Measurements from ENCODE around the gene CYGB.

CYGB gene

DNA sequence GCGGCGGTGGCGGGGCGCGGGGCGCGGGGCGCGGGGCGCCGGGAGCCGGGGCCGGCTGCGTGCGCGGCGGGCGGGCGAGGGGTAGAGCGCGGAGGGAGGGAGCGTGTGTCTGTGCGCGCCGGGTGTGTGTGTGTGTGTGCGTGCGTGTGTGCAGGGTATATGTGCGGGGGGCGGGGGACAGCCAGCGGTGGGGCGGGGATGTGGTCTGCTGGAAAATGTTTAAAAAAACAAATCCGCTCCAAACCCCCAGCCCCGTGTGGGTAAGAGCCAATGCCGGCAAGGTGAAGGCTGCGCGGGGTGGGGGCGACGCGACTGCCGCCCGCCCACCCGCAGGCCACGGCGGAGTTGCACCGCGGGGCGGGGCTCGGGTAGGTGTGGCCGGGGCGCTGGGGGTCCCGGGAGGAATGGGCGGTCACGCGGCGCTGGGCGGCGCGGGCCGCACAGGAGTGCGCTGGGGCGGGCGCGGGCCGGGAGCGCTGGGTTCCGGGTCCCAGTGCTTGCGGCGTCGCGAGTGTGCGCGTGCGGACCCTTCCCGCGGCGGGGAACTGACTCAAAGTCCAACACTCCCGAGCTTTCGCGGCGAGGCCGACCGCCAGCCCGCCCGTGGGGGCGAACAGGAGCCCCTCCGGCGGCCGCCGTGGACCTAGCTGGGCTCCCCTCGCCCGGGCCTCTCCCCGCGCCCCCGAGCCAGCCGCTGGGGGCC is at the start of gene CYGB:
CYGB (minus strand) TSS at position 132 of the 703 bp plus-strand sequence. CDS start 167 bp downstream, outside the sequence.
- DNase-seq (ENCODE audit: low read depth in 2 of 2), result no peak

DNA sequence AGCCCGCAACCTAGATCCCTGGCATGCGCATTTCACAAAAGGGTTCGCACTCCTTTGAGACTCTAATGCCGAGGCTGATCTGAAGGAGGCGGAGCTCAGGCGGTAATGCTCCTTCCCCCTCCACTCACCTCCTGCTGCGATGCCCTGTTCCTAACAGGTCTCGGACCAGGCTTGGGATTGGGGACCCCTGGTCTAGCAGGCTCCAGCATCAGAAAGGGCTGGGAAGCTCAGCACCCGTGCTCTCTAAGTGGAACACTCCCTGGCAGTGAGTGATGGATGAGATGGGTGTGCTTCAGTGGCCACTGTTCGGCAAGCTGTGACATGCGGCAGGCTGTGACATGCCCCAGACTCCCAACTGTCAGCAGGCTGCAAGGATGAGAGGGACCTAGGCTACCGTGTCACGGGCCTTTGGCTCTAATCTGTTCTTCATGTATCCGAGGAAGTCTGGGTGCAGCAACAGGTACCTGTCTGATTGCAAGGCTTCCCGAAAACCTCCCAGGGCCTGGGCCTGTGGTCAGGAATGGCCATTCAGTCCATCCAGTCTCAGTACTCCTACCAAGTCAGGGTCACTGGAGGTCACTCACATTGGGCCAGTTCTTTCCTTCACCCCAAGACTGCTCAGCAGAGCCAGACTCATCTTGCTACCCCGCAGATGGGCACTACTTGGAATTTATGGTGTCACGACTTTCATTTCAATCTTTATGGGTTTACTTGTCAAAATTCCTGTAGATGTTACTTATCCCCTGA is 49.4 kb upstream of the CYGB start:
- DNase-seq (ENCODE audit: low read depth in 2 of 2), result no peak

DNA sequence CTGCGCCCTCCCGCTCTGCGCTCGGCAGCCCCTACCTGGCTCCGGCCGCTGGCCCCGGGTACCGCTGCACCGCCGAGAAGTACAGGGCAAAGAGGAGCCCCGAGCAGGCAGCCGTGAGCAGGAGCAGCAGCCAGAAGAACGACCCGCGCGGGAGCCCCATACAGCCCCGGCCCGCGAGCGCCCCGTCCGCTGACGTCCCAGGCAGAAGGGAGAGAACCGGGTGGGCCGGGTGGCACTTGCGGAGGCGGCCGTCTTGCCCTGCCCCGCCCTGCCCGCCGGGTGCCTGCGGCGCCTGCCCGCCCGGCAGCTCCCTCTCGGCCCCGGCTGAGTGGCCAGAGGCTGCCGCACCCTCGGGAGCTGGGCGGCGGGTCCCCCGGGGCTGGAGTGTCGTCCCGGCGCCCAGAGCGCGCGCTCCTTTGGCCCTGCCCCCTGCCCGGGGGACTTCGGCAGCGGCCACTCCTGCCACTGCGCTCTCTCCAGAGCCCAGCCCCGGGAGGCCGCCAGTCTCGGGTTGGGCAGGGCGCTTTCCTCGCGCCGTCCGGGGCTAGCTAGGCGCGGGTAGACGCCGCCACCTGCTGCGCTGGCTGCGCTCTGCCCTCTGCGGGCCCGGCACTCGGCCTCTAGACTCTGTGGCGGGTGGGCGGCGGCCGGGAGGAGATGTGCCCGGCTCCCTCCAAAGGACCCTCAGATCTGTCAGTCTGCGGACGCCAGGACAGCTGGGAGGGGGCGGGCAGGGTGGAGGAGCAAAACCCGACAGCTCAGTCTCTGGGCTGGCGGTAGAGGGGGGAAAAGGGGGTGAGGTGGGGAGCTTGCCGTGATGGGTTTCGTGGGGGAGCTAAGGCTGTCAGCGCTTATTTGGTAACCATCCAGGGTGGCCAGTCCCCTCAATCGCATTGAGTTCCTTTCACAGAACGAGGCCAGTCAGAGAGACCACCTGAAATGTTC is 48.4 kb upstream of the CYGB start, which contains the start of gene ST6GALNAC2:
ST6GALNAC2 (minus strand) TSS at position 212 of the 945 bp plus-strand sequence; CDS start at position 160, 52 bp downstream.
- no peak for DNase-seq (ENCODE audit: low read depth in 2 of 2)

DNA sequence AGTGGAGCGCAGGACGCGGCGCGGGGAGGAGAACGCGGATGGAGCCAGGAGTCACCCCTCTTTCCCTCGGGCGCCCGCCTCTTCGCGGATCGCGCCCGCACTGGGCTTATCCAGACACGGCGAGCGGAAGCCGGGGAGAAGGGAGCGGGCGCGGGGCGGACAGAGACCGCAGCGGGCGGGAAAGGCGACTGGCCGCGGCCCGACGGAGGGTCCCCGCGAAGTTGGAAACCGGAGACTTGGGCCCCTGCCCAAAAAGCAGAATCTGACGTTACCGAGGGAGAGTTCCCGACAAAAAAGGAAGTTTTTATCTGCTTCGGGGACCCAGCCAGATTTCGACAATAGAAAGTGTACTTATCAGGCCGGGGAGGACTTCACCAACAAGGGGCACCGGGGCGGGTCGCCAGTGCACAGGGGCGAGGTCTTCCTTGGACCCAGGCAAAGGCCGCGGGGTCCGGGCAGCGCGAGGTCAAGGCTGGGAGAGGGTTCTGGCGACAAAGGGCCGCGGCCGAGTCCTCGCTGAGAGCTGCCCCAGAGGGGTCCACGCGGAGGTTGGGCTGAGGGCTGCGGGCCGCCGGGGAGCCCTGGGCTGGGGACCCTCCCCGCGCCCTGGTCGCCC is 47.6 kb upstream of the CYGB start:
- DNase-seq (ENCODE audit: low read depth in 2 of 2), result no peak

DNA sequence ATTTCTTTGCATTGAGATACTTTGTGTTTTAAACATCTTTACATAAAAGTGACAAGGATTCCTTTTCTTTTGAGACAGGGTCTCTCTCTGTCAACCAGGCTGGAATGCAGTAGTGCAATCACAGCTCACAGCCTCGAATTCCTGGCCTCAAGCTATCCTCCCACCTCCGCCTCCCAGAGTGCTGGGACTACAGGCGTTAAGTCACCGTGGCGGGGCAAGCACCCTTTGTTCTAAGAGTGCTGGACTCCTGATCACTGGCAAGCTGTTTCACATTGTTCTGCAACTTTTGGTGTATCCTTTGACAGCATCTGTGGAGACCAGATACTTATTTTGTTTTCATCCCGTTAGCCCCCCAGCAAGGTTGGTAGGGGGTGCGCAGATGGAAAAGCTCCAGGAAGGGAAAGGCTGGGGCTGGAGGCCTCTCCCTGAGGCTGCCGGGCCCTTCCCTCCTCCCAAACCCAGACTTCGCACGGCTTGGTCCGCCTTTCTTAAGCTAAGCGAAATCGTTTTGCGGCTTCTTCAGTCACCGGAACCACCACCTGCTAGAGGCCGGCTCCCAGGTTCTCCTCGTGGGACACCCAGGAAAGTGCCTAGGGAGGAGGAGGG is 47.0 kb upstream of the CYGB start:
- no peak for DNase-seq (ENCODE audit: low read depth in 2 of 2)

DNA sequence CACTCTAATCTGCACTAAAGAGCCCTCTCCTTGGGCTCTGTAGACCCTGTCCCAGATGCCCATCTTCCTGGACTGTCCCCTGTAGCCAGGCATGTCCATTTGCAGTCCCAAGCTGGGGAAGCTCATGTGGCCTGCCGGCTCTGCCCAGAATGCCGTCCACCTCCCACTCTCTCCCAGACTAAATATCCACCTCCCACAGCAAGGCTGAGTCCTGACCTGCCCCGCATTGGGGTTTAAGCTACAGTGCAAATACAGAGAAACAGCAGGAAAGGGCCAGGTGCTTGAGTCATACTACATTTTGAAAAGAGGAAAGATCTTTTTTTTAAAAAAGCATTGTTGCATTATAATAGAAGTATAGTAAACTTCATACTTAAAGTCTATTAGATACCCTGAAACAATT is 45.2 kb upstream of the CYGB start:
- no peak for DNase-seq (ENCODE audit: low read depth in 2 of 2)

DNA sequence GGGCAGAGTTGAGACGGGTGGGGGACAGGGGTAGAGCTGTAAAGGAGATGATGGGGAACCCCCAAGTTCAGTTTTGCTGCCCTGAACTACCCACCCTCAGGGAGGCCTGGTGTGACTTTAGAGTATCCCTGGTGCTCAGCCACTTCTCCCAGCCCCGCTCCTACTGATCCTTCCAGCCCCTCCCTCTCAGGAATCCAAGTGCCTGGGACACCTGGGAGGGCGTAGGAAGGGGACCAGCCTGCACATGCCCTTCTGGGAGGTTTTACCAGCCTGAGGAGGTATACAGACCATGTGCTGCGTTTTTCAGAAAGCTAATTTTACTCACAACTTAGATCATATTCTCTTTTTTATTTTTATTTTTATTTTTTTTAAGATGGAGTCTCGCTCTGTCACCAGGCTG is 44.0 kb upstream of the CYGB start:
- no peak for DNase-seq (ENCODE audit: low read depth in 2 of 2)

DNA sequence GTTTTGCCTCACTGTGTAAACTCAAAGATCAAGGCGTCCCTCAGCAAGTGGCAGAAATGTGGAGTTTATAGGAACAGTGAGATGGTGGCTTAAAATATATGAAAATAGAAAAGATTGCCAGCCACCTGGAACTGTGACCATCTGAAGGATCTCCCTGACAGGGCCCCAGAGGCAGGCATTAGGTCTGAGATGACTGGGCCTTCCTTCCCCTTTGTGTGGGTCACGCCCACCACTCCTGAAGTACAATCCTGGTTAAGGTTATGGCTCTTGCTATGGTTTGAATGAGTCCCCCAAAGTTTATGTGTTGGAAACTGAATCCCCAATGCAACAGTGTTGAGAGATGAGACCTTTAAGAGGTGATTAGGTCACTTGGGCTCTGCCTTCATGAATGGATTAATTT is 41.8 kb upstream of the CYGB start:
- DNase-seq (ENCODE audit: low read depth in 2 of 2), result no peak

DNA sequence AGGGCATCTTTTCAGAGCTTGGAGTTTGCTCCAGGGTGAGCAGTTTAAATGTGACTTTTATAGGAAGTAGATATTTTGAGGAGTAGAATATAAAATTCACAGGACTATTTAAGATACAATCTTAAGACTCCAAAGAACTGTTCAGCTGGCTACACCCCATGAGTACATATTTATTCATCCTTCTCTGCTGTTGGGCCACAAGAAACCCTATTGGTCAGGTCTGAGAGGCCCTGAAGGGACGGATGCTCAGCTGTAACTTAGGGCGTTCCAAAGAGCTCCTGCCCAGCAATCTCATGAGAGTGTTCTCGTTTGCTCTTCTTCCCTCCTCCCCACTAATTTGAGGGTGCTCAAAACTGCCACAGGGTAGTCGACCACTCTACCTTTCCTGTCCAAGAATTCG is 40.9 kb upstream of the CYGB start:
- DNase-seq (ENCODE audit: low read depth in 2 of 2), result no peak

DNA sequence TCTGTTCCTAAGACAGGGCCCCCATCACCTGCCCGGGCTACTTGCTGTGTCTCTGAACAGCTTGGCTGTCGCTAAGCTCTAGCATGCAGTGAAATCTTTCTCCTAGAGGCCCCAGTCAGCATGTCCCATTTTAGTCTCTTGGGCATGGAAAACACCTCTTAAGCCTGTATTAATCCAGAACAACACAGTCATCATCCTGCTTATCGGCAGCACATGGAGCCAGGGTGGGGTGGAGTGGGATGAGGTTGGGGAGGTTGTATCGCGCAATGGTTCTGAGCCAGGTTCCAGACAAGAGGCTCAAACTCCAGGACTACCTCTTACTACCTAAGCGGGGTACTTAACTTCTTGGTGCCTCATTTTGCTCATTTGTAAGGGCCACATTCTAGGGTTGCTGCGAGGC is 40.4 kb upstream of the CYGB start:
- no peak for DNase-seq (ENCODE audit: low read depth in 2 of 2)

DNA sequence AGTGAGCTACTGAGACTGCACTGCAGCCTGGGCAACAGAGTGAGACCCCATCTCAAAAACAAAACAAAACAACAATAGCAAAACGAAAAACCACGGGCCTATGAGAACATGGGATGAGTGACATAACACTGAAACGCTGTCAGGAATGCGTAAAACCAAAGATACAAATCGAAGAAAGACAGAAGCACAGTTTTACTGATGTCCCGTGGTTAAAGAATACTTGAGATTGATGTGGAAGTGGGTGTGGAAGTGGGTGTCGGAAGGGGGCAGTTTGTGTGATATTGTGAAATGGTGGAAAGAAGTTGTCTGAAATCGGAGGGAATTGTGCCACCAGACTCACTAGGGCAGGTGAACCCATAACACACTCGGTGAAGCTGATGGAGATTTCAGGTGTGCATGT is 38.7 kb upstream of the CYGB start:
- DNase-seq (ENCODE audit: low read depth in 2 of 2), result no peak

DNA sequence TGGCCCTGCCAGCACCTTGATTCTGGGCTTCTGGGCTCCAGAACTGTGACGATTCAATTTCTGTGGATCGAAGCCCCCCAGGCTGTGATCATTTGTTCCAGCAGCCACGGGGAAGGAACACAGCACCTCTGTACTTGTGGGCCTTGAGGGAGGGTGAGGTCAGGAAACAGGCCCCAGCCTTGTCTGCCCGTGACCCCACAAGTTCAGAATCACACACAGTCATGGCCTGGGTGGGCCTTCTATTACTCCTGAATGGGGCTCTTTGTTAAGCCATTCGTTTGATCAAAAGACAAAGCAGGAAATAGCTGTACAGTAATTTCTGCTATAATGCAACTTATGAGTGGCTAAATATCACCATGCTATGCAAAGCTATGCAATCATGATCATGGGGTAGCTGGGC is 38.1 kb upstream of the CYGB start:
- no peak for DNase-seq (ENCODE audit: low read depth in 2 of 2)

DNA sequence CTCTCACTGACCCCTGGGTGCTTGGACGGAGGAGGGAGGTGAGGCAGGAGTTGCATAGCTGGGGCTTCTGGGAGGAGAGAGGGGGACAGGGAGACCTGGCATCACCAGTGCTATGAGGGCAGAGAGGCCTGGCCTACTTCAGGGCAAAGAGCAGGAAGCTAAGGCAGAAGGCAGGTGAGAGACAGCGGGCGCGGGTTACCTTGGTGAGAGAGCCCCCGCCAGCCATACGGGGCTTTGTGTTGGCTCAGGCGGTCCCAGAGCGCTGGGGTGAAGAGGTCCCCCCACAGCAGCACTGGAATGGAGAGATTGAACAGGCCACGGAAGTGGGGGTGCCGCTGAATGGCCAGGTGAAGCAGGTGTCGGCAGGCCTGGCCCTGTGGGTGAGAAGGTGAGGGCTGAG is 36.7 kb upstream of the CYGB start:
- DNase-seq (ENCODE audit: low read depth in 2 of 2), result no peak

DNA sequence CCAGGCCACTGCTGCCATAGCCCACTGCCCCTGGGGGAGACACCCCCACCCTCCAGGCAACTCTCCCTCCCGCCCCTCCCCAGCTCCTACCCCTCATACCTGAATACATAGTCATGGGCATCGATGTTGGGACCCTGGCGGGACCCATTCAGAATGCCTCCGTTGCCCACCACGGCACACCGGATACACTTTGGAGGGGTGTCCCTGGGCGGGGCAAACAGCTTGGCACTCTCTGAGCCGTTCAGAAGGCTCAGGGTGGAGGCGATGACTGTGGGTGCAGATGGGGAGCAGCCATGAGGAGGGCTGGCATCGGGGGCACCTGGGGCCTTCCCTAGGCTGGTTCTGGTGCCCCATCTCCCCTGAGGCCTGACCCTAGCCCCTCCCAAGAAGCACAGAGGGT is 35.6 kb upstream of the CYGB start:
- DNase-seq (ENCODE audit: low read depth in 2 of 2), result no peak

DNA sequence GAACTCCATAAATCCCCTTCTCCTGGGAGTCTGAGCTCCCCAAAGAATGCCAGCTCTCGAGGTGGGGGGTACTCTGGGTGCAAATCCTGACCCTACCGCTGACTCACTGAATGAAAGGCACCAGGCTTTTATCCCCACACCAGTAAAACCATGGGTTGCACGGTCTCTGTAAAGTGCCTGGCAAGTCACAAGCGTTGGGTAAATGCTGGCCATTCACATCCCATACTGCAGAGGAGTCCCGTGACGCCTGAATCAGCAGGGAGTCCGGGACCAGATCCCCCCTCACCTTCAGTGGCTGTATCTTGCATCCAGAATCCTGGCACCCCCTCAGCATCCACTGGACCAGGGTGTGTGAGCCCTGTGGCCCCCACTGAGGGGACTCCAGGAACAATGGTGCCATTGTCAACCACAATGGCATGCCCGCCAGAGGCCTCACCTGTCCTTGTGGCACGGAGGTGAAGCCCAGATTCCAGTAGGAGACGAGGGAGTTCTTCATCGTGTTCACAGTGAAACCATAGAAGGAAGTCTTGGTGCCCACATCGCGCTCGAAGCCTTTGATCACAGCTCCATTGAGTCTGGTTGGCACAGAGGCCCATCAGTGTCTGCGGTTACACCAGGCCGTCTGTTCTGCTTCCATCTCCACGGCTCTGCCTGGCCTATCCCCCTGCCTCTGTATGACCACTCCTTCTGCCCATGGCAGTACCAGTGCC is 34.8 kb upstream of the CYGB start:
- DNase-seq (ENCODE audit: low read depth in 2 of 2), result no peak

DNA sequence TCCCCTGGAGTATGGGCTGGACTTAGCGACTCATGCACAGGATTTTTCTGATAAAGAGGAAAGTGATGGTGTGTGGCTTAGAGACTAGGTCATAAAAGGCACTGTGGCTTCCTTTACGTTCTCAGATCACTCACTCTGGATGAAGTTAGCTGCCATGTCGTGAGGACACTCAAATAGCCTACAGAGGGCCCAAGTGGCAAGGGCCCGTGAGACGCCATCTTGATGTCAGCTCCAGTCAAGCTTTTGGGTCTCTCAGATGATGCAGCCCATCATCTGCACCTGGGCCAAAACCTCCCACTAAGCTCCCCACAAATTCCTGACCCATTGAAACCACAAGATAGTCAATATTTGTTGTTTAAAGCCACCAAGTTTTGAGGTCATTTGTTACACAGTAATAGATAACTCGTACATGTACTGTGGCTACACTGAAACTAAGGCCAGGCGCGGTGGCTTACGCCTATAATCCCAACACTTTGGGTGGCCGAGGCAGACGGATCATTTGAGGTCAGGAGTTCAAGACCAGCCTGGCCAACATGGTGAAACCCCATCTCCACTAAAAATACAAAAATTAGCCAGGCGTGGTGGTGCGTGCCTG is 33.5 kb upstream of the CYGB start:
- no peak for DNase-seq (ENCODE audit: low read depth in 2 of 2)

DNA sequence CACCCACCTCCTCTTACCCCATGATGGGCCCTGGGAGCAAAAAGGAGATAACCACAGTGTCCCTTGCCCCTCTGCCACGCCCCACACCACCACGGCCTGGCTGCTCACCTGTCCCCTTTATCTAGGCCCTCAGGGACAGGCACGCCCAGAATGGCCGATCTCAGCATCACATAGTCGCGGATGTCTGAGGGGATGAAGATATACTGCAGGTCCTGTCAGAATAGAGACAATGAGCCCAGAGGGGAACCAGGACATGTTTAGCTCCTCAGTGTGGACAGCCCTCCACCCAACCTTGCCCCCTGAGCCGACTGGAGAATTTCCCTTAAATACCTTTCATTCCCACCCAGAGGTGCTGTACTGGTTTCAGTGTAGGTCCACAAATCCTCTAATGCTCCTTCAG is 32.9 kb upstream of the CYGB start:
- DNase-seq (ENCODE audit: low read depth in 2 of 2), result no peak

DNA sequence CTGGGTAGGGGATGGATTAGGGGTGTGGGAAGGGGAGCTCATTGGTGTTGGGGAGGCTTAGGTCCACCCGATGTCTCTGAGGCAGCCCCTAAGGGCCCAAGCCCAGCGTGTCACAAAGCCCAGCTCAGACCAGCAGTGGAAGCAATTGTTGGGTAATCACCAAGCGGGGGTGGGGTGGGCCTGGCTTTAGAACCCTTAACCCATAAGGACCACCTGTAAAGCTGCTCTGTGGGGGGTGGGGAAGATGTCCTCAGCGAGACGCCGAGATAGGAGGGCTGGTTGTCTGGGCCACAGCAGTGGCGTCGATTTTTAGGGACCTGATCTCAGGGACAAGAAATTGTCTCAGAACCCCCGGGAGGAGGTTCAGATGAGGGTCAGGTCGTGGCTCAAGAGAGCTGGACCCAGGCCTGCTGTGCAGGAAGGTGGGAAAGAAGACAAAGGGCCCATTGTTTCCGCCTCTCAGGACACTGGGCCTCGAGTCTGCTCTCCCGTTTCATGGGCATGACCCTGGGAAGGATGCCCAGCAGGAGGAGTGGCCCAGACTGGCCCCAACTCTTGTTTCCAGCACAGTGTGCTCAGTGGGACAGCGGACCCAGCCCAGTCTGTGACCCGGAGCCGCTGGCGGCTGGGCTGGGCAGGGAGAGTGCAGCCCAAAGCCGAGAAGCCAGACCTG is 32.2 kb upstream of the CYGB start:
- DNase-seq (ENCODE audit: low read depth in 2 of 2), result no peak

DNA sequence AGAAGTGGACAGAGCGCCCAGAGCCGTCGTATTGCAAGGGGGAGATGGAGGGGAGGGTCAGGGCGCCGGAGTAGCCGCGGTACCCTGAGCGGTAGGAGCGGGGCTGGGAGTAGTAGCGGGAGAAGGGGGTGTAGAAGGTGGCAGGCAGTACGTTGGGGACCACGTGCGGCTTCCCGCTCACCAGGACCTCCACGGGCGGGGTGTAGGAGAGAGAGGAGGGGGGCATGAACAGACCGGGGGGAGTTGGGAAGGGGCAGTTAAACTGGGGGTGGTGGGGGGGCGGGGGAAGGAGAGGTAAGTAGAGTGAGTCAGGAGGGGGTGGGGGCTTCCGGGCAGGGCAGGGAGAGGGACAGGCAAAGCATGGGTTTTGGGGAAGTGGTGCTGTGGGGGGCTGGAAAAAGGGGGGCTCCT is 31.3 kb upstream of the CYGB start:
- no peak for DNase-seq (ENCODE audit: low read depth in 2 of 2)

Data from stimulated activated CD8-positive, alpha-beta memory T cell treated with anti-CD3 and anti-CD28 coated beads, Interleukin-15, amount 100 ng/mL, for 48 hours (primary cell).